H9 (cell line): ENCODE measurements around the gene RFX8. TPM values are rescaled to one million over a fixed set of nuclear protein-coding genes. Genes with fewer than 3 reads are reported as not detected.

Experiments
- DNase-seq: peaks from one replicate; pipeline ENCODE4 v3.0.0-alpha.2; 2017
- H2AFZ ChIP-seq: one replicate; pipeline ENCODE4 v1.6.1; 2013; ENCODE audit warnings: mild to moderate bottlenecking, low read length, control low read depth, moderate library complexity
- H2AK5ac ChIP-seq: 2 replicates; pipeline ENCODE4 v1.6.1; 2013; ENCODE audit warnings: low read length, control low read depth, mixed read lengths; ENCODE audit not compliant: insufficient read length
- H2BK120ac ChIP-seq: one replicate; pipeline ENCODE4 v1.6.1; 2013; ENCODE audit warnings: low read depth, mild to moderate bottlenecking, low read length, control low read depth, inconsistent platforms; ENCODE audit not compliant: poor library complexity, severe bottlenecking
- H2BK12ac ChIP-seq: 2 replicates; pipeline ENCODE4 v1.6.1; 2013; ENCODE audit warnings: low read length, control low read depth, mixed read lengths, low read depth; ENCODE audit not compliant: insufficient read length
- H2BK15ac ChIP-seq: 2 replicates; pipeline ENCODE4 v1.6.1; 2013; ENCODE audit warnings: low read depth, low read length, control low read depth
- H2BK20ac ChIP-seq: one replicate; pipeline ENCODE4 v1.6.1; 2013; ENCODE audit warnings: low read depth, mild to moderate bottlenecking, low read length, control low read depth, inconsistent platforms; ENCODE audit not compliant: poor library complexity, severe bottlenecking
- H2BK5ac ChIP-seq: 2 replicates; pipeline ENCODE4 v1.6.1; 2013; ENCODE audit warnings: low read length, control low read depth, mixed read lengths; ENCODE audit not compliant: insufficient read length
- H3K14ac ChIP-seq: 2 replicates; pipeline ENCODE4 v1.6.1; 2013; ENCODE audit warnings: low read length, control low read depth; ENCODE audit not compliant: insufficient read depth
- H3K18ac ChIP-seq: 2 replicates; pipeline ENCODE4 v1.6.1; 2013; ENCODE audit warnings: low read depth, mild to moderate bottlenecking, mixed read lengths, low read length, control low read depth; ENCODE audit not compliant: insufficient read length
- H3K23ac ChIP-seq: 2 replicates; pipeline ENCODE4 v1.6.1; 2013; ENCODE audit warnings: low read length, control low read depth, mixed read lengths, low read depth; ENCODE audit not compliant: insufficient read length
- H3K23me2 ChIP-seq: 2 replicates; pipeline ENCODE4 v1.6.1; 2013; ENCODE audit warnings: low read depth, mild to moderate bottlenecking, mixed read lengths, low read length, control low read depth; ENCODE audit not compliant: insufficient read length, poor library complexity, severe bottlenecking
- H3K27ac ChIP-seq: 2 replicates; pipeline ENCODE4 v1.5.1; 2013; ENCODE audit warnings: low read length, control low read depth, mixed read lengths, low read depth; ENCODE audit not compliant: insufficient read length
- H3K27me3 ChIP-seq: 2 replicates; pipeline ENCODE4 v1.6.1; 2013; ENCODE audit warnings: low read length, control low read depth, inconsistent platforms; ENCODE audit not compliant: insufficient read depth
- H3K4ac ChIP-seq: 2 replicates; pipeline ENCODE4 v1.6.1; 2013; ENCODE audit warnings: low read depth, mild to moderate bottlenecking, control low read depth, inconsistent platforms, low read length, moderate library complexity
- H3K4me1 ChIP-seq: 2 replicates; pipeline ENCODE4 v1.6.1; 2013; ENCODE audit warnings: low read length, control low read depth, inconsistent platforms; ENCODE audit not compliant: insufficient read depth
- H3K4me2 ChIP-seq: 2 replicates; pipeline ENCODE4 v1.6.1; 2013; ENCODE audit warnings: low read length, control low read depth, mixed read lengths; ENCODE audit not compliant: insufficient read length, insufficient read depth
- H3K56ac ChIP-seq: 2 replicates; pipeline ENCODE4 v1.6.1; 2013; ENCODE audit warnings: low read depth, mild to moderate bottlenecking, mixed read lengths, low read length, control low read depth; ENCODE audit not compliant: insufficient read length
- H3K79me1 ChIP-seq: 2 replicates; pipeline ENCODE4 v1.6.1; 2013; ENCODE audit warnings: low read depth, mild to moderate bottlenecking, moderate library complexity, low read length, control low read depth, inconsistent platforms; ENCODE audit not compliant: insufficient read depth, poor library complexity, severe bottlenecking
- H3K79me2 ChIP-seq: 2 replicates; pipeline ENCODE4 v1.6.1; 2013; ENCODE audit warnings: low read length, control low read depth, inconsistent platforms; ENCODE audit not compliant: insufficient read depth
- H3K9ac ChIP-seq: 2 replicates; pipeline ENCODE4 v1.6.1; 2013; ENCODE audit warnings: low read length, control low read depth, mixed read lengths; ENCODE audit not compliant: insufficient read length; ENCODE audit errors: extremely low read depth
- H3K9me3 ChIP-seq: one replicate; pipeline ENCODE4 v1.6.1; 2013; ENCODE audit warnings: low read depth, low read length, inconsistent platforms; ENCODE audit not compliant: control insufficient read depth
- H3T11ph ChIP-seq: one replicate; pipeline ENCODE4 v1.6.1; 2013; ENCODE audit warnings: mild to moderate bottlenecking, low read length, control low read depth, inconsistent platforms
- H4K20me1 ChIP-seq: one replicate; pipeline ENCODE4 v1.6.1; 2013; ENCODE audit not compliant: control insufficient read depth, insufficient read length, insufficient read depth
- H4K5ac ChIP-seq: 2 replicates; pipeline ENCODE4 v1.6.1; 2013; ENCODE audit warnings: low read depth, mild to moderate bottlenecking, mixed read lengths, low read length, control low read depth; ENCODE audit not compliant: insufficient read length
- H4K8ac ChIP-seq: replicated peaks from 2 replicates; pipeline ENCODE4 v1.6.1; 2013; ENCODE audit warnings: low read length, control low read depth, mixed read lengths, low read depth; ENCODE audit not compliant: insufficient read length
- H4K91ac ChIP-seq: 2 replicates; pipeline ENCODE4 v1.6.1; 2013; ENCODE audit warnings: low read depth, mild to moderate bottlenecking, moderate library complexity, mixed read lengths, low read length, control low read depth; ENCODE audit not compliant: insufficient read length
- H3K27ac Mint-ChIP-seq, 3 experiments: 2 replicates in 2 of 3; 3 replicates in 1 of 3; pipeline ENCODE4 v1.8.0; 2020 to 2021; ENCODE audit warnings: mixed read lengths in 3 of 3, mild to moderate bottlenecking in 1 of 3, moderate library complexity in 1 of 3
- H3K27me3 Mint-ChIP-seq: 2 replicates; pipeline ENCODE4 v1.8.0; 2021; ENCODE audit warnings: low read depth, mild to moderate bottlenecking, moderate library complexity, mixed read lengths
- H3K36me3 Mint-ChIP-seq, 3 experiments: 2 replicates in 2 of 3; 3 replicates in 1 of 3; pipeline ENCODE4 v1.8.0; 2020 to 2021; ENCODE audit warnings: low read depth in 3 of 3, mixed read lengths in 3 of 3; ENCODE audit not compliant: insufficient read depth in 1 of 3
- H3K4me1 Mint-ChIP-seq, 2 experiments: 2 replicates each; pipeline ENCODE4 v1.8.0; 2020; ENCODE audit warnings: mixed read lengths in 2 of 2
- H3K4me3 Mint-ChIP-seq, 2 experiments: 2 replicates in 1 of 2; 3 replicates in 1 of 2; pipeline ENCODE4 v1.8.0; 2020 to 2021; ENCODE audit warnings: mild to moderate bottlenecking in 2 of 2, mixed read lengths in 2 of 2, moderate library complexity in 1 of 2
- H3K9me3 Mint-ChIP-seq, 2 experiments: 2 replicates in 1 of 2; 3 replicates in 1 of 2; pipeline ENCODE4 v1.8.0; 2020; ENCODE audit warnings: mild to moderate bottlenecking in 2 of 2, mixed read lengths in 2 of 2, moderate library complexity in 1 of 2
- WGBS: extraction: QIAGEN DNeasy Blood & Tissue Kit; methylation state at CpG from one replicate; pipeline ENCODE4 v1.1.7; 2013; ENCODE audit warnings: missing lambda C conversion rate, low lambda C conversion rate, mixed read lengths; ENCODE audit not compliant: insufficient read length; ENCODE audit errors: extremely low coverage; 5-methylcytosine and 5-hydroxymethylcytosine counted together
- total RNA-seq: library from RNA; stranded (reverse); gene quantifications from 2 replicates; pipeline ENCODE4 v1.2.1, GENCODE V29; 2021
- TF ChIP-seq, protein P1 (sequence below): fragments of 200-600 bp; sonication (generic); conservative IDR thresholded peaks from 3 replicates; pipeline ENCODE4 v1.8.0; 2021; ENCODE audit warnings: antibody characterized with exemption, mild to moderate bottlenecking

The RFX8 gene
- total RNA-seq, 1 experiment from 2014 or later, result 0.22 TPM

DNA sequence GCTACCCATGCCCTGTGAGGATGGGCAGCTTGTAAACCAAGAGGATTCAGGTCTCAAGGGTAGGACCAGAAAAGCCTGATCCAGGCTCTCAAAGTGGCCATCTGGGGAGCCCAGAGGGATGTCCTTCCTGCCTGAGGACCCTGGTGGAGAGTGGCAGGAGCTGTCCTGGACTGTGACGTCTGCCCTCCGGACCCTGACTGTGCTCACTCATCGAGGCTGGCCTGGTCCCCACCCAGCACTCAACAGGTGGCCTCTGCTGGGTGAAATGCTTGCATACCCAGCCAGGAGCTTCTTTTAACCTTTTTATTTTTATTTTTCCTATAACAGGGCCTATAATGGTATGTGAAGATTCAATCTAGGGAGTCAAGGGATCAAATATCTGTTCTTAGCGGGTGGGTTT, 112.1 kb downstream of the RFX8 start:
- Histone ChIP-seq H3K9me3 (no peaks in the 10 kb centered on the region), H3K4ac (no peak overlapping the region), H4K8ac (no peak overlapping the region), H4K5ac (no peak overlapping the region), H4K91ac (no peak overlapping the region), H3K79me2 (no peaks in the 10 kb centered on the region), H3K27ac (no peak overlapping the region), H2BK120ac (no peak overlapping the region), H2BK20ac (no peak overlapping the region), H2BK15ac (no peak overlapping the region), H2BK5ac (no peak overlapping the region), H3T11ph (no peak overlapping the region), H3K79me1 (no peaks in the 10 kb centered on the region), H3K14ac (no peak overlapping the region), H3K56ac (no peak overlapping the region), H2AFZ (no peak overlapping the region), H3K18ac (no peak overlapping the region), H3K23ac (no peak overlapping the region), H3K4me2 (no peak overlapping the region), H4K20me1 (no peaks in the 10 kb centered on the region), H3K9ac (no peak overlapping the region), H2AK5ac (no peak overlapping the region), H3K27me3 (no peaks in the 10 kb centered on the region), H3K4me1 (peaks cover 3% of the 10 kb centered on the region; the same call in 1 of the 2 replicates), H2BK12ac (no peak overlapping the region), H3K23me2 (no peaks in the 10 kb centered on the region)
- TF ChIP-seq, protein P1, sequence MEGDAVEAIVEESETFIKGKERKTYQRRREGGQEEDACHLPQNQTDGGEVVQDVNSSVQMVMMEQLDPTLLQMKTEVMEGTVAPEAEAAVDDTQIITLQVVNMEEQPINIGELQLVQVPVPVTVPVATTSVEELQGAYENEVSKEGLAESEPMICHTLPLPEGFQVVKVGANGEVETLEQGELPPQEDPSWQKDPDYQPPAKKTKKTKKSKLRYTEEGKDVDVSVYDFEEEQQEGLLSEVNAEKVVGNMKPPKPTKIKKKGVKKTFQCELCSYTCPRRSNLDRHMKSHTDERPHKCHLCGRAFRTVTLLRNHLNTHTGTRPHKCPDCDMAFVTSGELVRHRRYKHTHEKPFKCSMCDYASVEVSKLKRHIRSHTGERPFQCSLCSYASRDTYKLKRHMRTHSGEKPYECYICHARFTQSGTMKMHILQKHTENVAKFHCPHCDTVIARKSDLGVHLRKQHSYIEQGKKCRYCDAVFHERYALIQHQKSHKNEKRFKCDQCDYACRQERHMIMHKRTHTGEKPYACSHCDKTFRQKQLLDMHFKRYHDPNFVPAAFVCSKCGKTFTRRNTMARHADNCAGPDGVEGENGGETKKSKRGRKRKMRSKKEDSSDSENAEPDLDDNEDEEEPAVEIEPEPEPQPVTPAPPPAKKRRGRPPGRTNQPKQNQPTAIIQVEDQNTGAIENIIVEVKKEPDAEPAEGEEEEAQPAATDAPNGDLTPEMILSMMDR, result no peak
- Mint-ChIP-seq H3K27ac (no peak overlapping the region), H3K36me3 (no peaks in the 10 kb centered on the region), H3K4me1 (peaks cover 30% of the 10 kb centered on the region in 2 experiments), H3K9me3 (no peaks in the 10 kb centered on the region; a peak in 1 of 5 replicates), H3K27me3 (peaks cover 2% of the 10 kb centered on the region; the same call in 1 of the 2 replicates), H3K4me3 (no peak overlapping the region)
- no CpG with 5 or more reads among the region's 4 CpGs for WGBS
- no peak for DNase-seq
